Cardiac muscle cell (in vitro differentiated cells and primary cell): ENCODE measurements around the gene KIAA1755. TPM values are rescaled to one million over a fixed set of nuclear protein-coding genes. Genes with fewer than 3 reads are reported as not detected.
"Not testable (repeated sequence)": the region's sequence is repeated elsewhere in the genome, so short reads cannot be mapped to it uniquely, and the experiment has no call there.

ENCODE experiments used
- DNase-seq, 2 donors: peaks; one replicate each; pipeline versions ENCODE4 v3.0.0 to v3.0.0-alpha.2; 2010 to 2017; ENCODE audit warnings: low read depth in 1 of 2, low spot score in 1 of 2
- H3K27ac ChIP-seq: fragments of 200-600 bp; sonication (generic); 2 replicates; pipeline ENCODE4 v1.5.1; 2016
- H3K27me3 ChIP-seq: fragments of 200-600 bp; sonication (generic); 2 replicates; pipeline ENCODE4 v1.6.0; 2016; ENCODE audit warnings: control low read depth
- H3K36me3 ChIP-seq: fragments of 200-600 bp; sonication (generic); 2 replicates; pipeline ENCODE4 v1.5.1; 2016; ENCODE audit warnings: control low read depth
- H3K4me1 ChIP-seq: fragments of 200-600 bp; sonication (generic); 2 replicates; pipeline ENCODE4 v1.8.1; 2017; ENCODE audit warnings: low read depth, mild to moderate bottlenecking, mixed run types
- H3K4me3 ChIP-seq: fragments of 200-600 bp; sonication (generic); 2 replicates; pipeline ENCODE4 v1.5.1; 2016; ENCODE audit warnings: mild to moderate bottlenecking
- H3K9me3 ChIP-seq: fragments of 200-600 bp; sonication (generic); 2 replicates; pipeline ENCODE4 v1.5.1; 2017; ENCODE audit warnings: low read depth, mild to moderate bottlenecking, control low read depth
- polyA plus RNA-seq: library from polyadenylated mRNA; unstranded; fragments of >200 nt; fragmentation: Nextera tagmentation; extraction: Ambion mirVana; gene quantifications from 2 replicates; pipeline ENCODE4 v1.2.1, GENCODE V29; 2016
- total RNA-seq: library from RNA; depleted of rRNA; stranded (reverse); fragments of >200 nt; gene quantifications from 2 replicates; pipeline ENCODE4 v1.2.3, GENCODE V29; 2016
- TF ChIP-seq, protein P1 (sequence below): IDR thresholded peaks from 2 replicates; pipeline ENCODE4 v1.5.1; 2012; ENCODE audit warnings: low read depth, mild to moderate bottlenecking, low read length

Gene KIAA1755
- total and polyA plus RNA-seq, 2 experiments from 2014 or later: not detected

DNA sequence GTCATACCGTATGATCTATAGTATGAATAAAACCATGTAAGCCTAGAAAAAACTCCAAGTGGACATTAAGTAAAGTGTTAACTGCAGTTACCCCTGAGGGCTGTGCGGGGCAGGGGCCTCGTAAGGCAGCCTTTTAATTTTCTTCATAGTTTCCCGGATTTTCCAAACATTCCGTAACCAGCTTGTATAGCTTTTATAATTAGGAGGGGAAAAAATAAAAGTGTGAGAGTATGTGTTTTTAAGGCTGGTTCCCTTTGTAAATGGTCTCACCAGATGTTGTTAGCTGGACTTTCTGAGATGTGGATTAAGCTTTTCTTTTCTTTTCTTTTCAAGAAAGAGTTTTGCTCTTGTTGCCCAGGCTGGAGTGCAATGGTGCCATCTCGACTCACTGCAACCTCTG is 7.0 kb downstream of the KIAA1755 start:
- TF ChIP-seq, protein P1, sequence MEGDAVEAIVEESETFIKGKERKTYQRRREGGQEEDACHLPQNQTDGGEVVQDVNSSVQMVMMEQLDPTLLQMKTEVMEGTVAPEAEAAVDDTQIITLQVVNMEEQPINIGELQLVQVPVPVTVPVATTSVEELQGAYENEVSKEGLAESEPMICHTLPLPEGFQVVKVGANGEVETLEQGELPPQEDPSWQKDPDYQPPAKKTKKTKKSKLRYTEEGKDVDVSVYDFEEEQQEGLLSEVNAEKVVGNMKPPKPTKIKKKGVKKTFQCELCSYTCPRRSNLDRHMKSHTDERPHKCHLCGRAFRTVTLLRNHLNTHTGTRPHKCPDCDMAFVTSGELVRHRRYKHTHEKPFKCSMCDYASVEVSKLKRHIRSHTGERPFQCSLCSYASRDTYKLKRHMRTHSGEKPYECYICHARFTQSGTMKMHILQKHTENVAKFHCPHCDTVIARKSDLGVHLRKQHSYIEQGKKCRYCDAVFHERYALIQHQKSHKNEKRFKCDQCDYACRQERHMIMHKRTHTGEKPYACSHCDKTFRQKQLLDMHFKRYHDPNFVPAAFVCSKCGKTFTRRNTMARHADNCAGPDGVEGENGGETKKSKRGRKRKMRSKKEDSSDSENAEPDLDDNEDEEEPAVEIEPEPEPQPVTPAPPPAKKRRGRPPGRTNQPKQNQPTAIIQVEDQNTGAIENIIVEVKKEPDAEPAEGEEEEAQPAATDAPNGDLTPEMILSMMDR: no peak
- Histone ChIP-seq H3K9me3 (no peaks in the 10 kb centered on the region), H3K27ac (no peak overlapping the region)

DNA sequence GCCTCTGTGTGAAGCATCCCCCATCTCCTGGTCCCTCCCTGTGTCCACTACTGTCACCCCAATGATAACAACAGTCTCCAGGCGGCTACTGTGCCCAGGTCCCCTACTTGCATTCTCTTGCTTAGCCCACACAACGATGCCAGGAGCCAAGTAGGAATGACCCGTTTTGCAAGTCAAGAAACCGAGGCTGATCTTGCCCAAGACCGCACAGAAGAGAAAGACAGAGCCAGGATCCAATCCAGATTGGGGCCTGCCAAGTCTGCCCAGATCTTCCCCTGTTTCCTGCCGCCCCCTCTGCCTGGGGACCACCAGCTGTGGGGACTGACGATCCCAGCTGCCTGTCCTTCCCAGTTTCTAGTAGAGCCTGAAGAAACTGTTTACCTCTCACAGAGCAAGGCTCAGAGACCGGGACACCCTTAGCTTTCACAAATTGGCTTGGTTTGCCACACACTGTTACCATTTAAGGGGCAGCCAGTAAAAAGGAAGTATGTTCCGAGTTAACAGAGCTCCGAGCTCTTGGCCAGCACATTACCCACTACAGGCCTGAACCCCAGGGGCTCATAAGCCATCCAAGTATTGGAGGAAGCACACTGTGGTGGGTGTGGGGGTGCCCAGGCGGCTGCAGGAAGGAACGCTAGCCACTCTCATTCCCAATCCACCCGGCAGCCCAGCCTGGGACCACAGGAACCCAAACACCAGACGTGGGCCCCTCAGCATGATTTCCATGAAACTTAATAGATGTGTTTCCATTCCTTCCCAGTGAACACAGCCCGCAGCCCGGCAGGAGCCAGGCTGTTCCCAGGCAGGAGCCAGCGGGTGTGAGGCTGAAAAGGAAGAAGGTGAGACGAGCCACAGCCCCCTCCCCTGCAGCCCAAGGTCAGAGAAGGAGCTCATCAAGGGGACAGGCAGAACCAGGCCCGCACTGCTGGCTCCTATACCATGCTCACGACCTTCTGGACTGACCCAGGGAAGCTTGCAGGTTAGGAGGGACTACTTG is 7.9 kb downstream of the KIAA1755 start:
- no peaks in the 10 kb centered on the region for H3K4me1 ChIP-seq
- H3K4me3 ChIP-seq: no peak overlapping the region
- H3K27me3 ChIP-seq: no peaks in the 10 kb centered on the region
- no peaks in the 10 kb centered on the region for H3K36me3 ChIP-seq
- no peaks in the 10 kb centered on the region for H3K9me3 ChIP-seq
- DNase-seq: peak; percentile 27 to 40
- TF ChIP-seq, protein P1: no peak
- H3K27ac ChIP-seq: no peak overlapping the region

More for the DNA sequence above, 7.0 kb downstream of the KIAA1755 start:
- Histone ChIP-seq H3K27me3 (no peaks in the 10 kb centered on the region), H3K4me1 (no peaks in the 10 kb centered on the region), H3K36me3 (no peaks in the 10 kb centered on the region), H3K4me3 (no peak overlapping the region)
- DNase-seq: no peak

GRCh38 chr20:38251441-38251840 is 9.1 kb downstream of the KIAA1755 start:
- not testable (repeated sequence) for H3K4me1 ChIP-seq, DNase-seq, H3K27ac ChIP-seq, H3K27me3 ChIP-seq, H3K4me3 ChIP-seq, H3K36me3 ChIP-seq, H3K9me3 ChIP-seq

DNA sequence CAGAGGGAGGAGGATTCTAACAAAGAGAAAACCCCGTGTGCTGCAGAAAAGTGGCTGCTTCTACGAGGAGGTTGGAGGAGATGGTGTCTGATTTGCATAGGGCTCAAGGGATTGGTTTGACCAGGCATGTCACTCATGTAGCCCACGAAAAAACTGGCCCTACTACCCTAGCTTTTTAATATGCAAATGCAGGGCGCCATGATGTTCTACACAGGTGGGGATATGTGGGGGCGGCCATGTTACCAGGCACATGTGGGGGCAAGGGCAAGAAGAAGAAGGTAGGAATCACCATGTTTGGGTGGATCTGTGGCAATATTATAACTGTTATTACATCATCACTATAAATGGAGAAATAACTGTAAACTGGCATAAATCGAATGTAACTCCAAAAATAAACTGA is 9.9 kb downstream of the KIAA1755 start:
- no peaks in the 10 kb centered on the region for H3K9me3 ChIP-seq
- no peak overlapping the region for H3K27ac ChIP-seq
- no peaks in the 10 kb centered on the region for H3K27me3 ChIP-seq
- no peak overlapping the region for H3K4me3 ChIP-seq
- TF ChIP-seq, protein P1: no peak
- no peaks in the 10 kb centered on the region for H3K4me1 ChIP-seq
- no peaks in the 10 kb centered on the region for H3K36me3 ChIP-seq
- DNase-seq: no peak

DNA sequence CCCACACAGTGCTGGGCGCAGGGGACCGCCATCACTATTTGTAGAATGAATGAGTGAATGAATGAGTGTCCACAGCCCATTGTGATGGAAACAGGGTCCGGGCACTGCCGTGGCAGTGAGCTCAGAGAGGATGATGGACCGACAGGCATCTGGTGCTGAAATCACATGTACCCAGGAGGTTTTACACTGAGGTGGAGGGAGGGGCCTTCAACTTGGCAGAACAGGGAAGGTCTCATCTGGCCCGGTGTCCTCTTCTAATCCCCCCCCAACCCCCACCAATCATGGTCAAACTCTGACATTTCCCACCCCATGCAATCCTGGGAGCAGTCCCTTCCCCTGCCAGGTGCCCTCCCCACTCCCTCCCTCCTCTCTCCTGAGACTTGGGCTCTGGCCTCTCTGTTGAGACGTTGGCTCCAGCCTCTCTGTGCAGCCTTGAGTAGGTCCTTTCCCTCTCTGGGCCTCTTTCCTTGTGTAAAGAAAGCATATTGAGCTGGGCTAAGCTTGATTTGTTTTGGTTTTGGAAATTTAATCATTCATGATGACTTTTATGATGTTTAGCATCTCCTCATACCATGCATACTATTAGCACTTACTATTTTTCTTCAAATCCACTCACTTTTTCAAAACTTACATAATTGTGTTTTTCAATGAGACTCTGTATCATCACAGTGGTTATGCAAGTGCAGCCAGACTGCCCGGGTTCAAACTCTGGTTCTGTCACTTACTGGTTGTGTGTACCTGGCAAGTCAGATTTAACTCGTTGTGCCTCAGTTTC is 10.8 kb downstream of the KIAA1755 start:
- H3K27me3 ChIP-seq: no peaks in the 10 kb centered on the region
- no peak overlapping the region for H3K27ac ChIP-seq
- H3K36me3 ChIP-seq: no peaks in the 10 kb centered on the region
- no peaks in the 10 kb centered on the region for H3K9me3 ChIP-seq
- no peak overlapping the region for H3K4me3 ChIP-seq
- H3K4me1 ChIP-seq: no peaks in the 10 kb centered on the region
- no peak for DNase-seq
- TF ChIP-seq, protein P1: no peak
